ENCODE results near the gene BST1. TPM values are rescaled to one million over a fixed set of nuclear protein-coding genes. Genes with fewer than 3 reads are reported as not detected.
"Not testable (repeated sequence)": the region's sequence is repeated elsewhere in the genome, so short reads cannot be mapped to it uniquely, and the experiment has no call there.

Gene BST1
- total and polyA plus RNA-seq, 2 experiments from 2014 or later: 0.99 to 1.8 TPM

GRCh38 chr4:15762460-15762859, 59.6 kb downstream of the BST1 start:
- not testable (repeated sequence) for H3K4me3 Mint-ChIP-seq; H3K9me2 ChIP-seq (ENCODE audit: insufficient read depth); H3K4me1 Mint-ChIP-seq; H3K4me3 ChIP-seq; H3K4me1 ChIP-seq (ENCODE audit: insufficient read depth); H3K9me3 Mint-ChIP-seq; H4K20me1 ChIP-seq (replicated peaks; ENCODE audit: insufficient read depth); H2AFZ ChIP-seq; H3K4me2 ChIP-seq; H3F3A ChIP-seq (replicated peaks; ENCODE audit: low read depth); ATAC-seq; H3K27ac Mint-ChIP-seq; H3K27me3 ChIP-seq (ENCODE audit: insufficient read depth); H3K36me3 ChIP-seq (ENCODE audit: insufficient read depth); H3K36me3 Mint-ChIP-seq (ENCODE audit: low read depth); DNase-seq (ENCODE audit: low spot score); H3K27me3 Mint-ChIP-seq (ENCODE audit: insufficient read depth, low read depth, poor library complexity); H3K79me2 ChIP-seq (replicated peaks; ENCODE audit: insufficient read depth); H3K27ac ChIP-seq (ENCODE audit: low read depth)

- ATAC-seq: no peak
- no peaks in the 10 kb centered on the region for H3K9me2 ChIP-seq (ENCODE audit: insufficient read depth)
- no peaks in the 10 kb centered on the region for H3K36me3 Mint-ChIP-seq (ENCODE audit: low read depth)
- peaks cover 6% of the 10 kb centered on the region for H3K27me3 Mint-ChIP-seq (ENCODE audit: insufficient read depth, low read depth, poor library complexity)
- no peaks in the 10 kb centered on the region for H3F3A ChIP-seq (replicated peaks; ENCODE audit: low read depth)
- TF ChIP-seq CREB1 (CRISPR knock-in tag; IDR thresholded peaks at IDR 0.05; ENCODE audit: low read depth) (no peak), STAT1 (IDR thresholded peaks at IDR 0.05; ENCODE audit: unreplicated experiment) (no peak), JUNB (IDR thresholded peaks at IDR 0.05; ENCODE audit: unreplicated experiment) (no peak), ETS1 (IDR thresholded peaks at IDR 0.05) (no peak), ZNF462 (CRISPR knock-in tag; IDR thresholded peaks at IDR 0.05) (no peak), POLR2AphosphoS5 (IDR thresholded peaks at IDR 0.05; ENCODE audit: low read depth) (no peak), REST (IDR thresholded peaks at IDR 0.05; ENCODE audit: unreplicated experiment) (no peak)
- H2AFZ ChIP-seq: peak overlapping the region; percentile 89; the same call in 1 of the 2 replicates
- no peak overlapping the region for H3K4me3 ChIP-seq
- no peaks in the 10 kb centered on the region; the same call in 2 of the 3 replicates for H3K9me3 Mint-ChIP-seq
- no peak overlapping the region for H3K27ac Mint-ChIP-seq
- H3K36me3 ChIP-seq (ENCODE audit: insufficient read depth): no peaks in the 10 kb centered on the region
- H3K79me2 ChIP-seq (replicated peaks; ENCODE audit: insufficient read depth): no peaks in the 10 kb centered on the region
- H3K4me1 ChIP-seq (ENCODE audit: insufficient read depth): no peaks in the 10 kb centered on the region
- no peaks in the 10 kb centered on the region for H3K27me3 ChIP-seq (ENCODE audit: insufficient read depth)
- DNase-seq (ENCODE audit: low spot score): no peak
- H3K4me3 Mint-ChIP-seq: no peak overlapping the region
- H3K4me2 ChIP-seq: no peak overlapping the region
- H3K4me1 Mint-ChIP-seq: 0 out of 3 replicates have a peak, but pooled peaks cover 2% of the 10 kb centered on the region
- no peaks in the 10 kb centered on the region for H4K20me1 ChIP-seq (replicated peaks; ENCODE audit: insufficient read depth)
- H3K27ac ChIP-seq (ENCODE audit: low read depth): no peak overlapping the region
Measured at GRCh38 chr4:15765391-15765790, 62.5 kb downstream of the BST1 start.

All from GM23338 (cell line).